HG03159 (cell line): Measurements from ENCODE around the gene MYH6.
"Not testable (repeated sequence)": the region's sequence is repeated elsewhere in the genome, so short reads cannot be mapped to it uniquely, and the experiment has no call there.

Experiments used
- ATAC-seq: cut with Tn5 transposase; IDR thresholded peaks from one replicate; pipeline ENCODE4 v1.9.1; 2021; ENCODE audit warnings: mild to moderate bottlenecking, moderate library complexity; ENCODE audit not compliant: unreplicated experiment

The MYH6 gene

DNA sequence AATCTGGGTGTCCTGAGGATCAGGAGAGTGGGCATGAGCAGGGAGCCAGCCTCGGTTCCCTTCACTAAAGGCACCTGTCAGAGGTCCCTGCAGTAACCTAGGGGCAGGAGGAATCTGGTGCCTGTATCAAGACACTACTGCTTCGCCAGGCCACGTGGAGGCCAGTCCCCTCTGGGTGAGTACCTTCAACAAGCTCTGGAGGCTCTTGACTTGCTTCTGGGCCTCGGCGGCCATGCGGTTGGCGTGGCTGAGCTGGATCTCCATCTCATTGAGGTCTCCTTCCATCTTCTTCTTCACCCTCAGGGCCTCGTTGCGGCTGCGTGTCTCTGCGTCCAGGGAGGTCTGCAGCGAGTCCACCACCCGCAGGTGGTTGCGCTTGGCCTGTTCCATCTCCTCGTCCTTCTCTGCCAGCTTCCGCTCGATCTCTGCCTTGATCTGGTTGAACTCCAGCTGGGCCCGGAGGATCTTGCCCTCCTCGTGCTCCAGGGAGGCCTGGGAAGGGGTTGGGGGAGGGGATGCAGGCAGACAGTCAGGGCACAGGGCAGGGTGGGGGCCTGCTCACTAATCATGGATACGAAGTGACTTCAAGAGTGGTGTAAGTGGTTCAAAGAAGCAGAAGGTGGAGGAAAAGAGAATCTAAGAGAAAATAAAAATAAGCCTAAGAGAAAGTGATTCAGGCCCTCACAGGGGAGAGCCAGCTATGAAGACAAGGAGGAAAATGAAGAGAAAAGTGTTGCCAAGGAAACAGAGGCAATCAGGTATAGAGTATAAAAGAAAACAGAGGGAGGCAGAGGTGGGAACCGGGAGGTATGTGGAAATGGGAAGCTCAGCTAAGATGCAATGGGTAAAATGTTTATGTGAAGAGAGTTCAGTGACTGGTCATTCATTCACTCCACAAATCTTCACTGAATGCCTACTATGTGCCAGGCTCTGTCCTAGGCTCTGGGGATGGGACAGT is 8.0 kb upstream of the MYH6 start:
- no peak for ATAC-seq

DNA sequence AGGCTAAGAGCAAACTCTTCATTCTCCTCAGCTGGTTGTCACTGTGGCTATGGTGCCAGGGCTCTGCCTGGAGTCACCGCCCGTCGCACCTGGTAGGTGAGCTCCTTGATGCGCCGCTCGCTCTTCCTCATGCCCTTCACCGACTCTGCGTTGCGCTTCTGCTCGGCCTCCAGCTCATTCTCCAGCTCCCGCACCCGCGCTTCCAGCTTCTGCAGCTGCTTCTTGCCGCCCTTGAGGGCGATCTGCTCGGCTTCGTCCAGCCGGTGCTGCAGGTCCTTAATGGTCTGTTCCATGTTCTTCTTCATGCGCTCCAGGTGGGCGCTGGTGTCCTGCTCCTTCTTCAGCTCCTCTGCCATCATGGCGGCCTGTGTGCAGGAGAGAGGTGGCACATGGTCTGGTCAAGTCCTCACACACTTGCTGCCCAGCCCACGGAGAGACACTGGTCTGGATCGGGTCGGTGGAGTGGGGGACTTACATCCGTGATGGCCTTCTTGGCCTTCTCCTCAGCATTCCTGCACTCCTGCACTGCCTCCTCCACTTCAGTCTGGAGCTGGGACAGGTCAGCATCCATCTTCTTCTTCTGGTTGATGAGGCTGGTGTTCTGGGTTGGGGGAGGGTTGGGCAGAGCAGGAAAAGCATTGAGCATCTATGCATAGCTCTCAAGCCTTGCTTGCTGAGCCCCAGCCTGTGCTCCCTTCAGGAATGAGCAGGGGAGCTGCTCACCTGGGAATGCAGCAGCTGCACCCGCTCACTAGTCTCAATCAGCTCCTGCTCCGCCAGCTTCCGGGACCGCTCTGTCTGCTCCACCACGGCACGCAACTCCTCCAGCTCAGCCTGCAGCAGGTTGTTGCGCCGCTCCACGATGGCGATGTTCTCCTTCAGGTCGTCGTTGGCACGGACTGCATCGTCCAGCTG is 7.1 kb upstream of the MYH6 start:
- no peak for ATAC-seq

DNA sequence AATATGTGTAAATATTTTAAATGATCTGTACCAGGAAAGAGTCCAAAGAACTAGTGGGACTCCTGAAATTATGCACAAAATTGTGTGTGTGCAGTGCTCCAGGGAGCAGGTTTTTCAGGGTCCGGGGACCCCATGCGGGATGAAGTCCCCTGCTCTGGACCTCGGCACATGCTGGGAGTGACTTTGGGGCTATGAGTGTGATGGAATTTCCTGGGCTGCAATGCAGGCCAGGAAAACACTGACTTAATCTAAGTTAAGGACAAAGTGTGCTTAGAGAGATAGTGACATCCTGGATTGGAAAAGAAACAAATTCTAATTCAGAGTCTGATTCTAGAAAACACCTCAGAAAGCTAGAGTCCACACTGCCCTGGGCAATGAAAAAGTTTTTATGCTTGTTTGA is 6.2 kb upstream of the MYH6 start:
- ATAC-seq: no peak

DNA sequence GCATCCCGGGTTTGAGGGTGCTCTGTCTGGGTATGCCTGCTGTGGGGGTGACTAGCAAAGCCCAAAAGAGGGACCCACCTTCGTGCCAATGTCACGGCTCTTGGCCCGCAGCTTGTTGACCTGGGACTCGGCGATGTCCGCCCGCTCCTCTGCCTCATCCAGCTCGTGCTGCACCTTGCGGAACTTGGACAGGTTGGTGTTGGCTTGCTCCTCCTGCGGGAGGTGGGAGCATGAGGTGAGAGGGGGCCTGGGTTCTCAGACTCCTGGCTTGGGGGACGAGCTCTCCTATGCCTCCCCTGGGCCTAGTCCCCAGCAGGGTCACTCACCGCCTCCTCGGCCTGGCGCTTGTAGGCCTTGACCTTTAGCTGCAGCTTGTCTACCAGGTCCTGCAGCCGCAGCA is 5.6 kb upstream of the MYH6 start:
- no peak for ATAC-seq

DNA sequence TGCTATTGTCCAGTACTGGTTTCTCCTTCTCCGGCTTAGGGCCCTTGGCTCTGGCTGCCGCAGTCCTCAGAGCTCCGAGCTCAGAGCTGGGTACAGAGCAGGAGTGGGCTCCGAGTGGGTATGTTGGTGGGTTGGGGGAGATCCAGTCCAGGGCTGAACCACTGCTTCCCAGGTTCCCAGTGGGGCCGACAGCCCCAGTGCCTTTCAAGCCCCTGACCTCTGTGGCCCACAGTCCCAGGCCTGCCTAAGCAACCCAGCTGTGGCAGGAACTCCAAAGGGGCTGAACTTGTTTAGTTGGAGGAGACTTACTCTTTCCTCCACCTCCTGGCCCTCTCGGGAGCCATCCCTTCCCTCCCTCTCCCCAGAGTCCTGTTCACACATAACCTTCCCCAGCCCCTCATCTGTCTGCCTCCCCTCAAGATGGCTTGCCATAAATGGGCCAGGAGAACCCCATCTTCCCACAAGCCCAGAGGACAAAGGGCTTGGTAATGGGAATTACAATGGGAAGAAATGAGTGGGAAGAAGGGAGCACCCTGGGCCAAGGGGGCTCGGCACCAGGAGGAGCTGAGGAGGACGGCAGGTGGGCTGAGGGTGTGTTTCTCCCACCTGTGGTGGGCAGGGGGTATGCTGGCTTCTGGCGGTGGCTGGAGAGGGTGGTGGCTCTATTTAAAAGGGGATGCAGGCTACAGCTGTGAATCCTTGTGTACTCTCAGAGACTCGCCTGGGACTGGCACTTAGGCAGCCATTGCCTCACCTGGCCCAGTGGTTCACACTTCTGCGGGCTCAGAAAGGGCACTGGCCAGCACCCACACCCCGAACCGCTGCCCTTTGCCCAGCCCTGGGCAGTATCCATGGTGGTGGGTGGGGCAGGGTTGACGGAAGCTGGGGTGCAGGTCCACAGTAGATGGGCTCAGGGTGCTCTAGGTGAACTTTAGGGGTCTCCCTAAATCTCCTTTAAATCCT is 3.8 kb upstream of the MYH6 start:
- no peak for ATAC-seq

DNA sequence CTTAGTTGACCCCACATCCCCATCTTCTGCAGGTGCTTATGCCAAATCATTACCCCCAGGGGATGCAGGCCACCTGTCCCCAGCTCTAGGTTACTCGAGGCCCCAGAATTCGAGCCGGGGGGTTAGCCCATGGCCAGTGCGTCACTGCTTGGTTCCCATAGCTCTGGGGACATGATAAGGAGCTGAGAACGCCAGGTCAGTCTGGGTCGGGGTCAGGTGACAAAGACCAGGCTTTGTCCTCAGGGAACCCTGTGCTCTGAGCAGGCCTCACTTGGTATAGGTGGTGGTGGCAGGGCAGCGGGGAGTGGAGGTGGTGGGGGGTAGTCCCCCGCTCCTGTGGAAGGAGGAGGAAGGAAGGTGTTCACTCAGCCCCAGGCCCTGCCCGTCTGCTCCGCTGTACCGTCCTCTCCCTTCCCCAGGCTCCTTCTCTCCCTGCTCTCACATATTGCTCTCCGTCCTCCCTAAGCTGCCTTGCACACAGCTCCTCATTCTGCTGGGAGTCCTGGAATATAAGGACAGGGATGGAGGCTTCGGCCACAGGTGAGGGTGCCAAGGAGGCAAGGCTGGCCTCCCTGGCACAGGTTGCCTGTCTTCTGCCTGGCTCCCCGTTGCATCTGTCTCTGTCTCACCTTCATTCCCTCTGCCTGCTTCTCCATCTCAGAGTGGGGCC is 2.0 kb upstream of the MYH6 start:
- ATAC-seq: no peak

DNA sequence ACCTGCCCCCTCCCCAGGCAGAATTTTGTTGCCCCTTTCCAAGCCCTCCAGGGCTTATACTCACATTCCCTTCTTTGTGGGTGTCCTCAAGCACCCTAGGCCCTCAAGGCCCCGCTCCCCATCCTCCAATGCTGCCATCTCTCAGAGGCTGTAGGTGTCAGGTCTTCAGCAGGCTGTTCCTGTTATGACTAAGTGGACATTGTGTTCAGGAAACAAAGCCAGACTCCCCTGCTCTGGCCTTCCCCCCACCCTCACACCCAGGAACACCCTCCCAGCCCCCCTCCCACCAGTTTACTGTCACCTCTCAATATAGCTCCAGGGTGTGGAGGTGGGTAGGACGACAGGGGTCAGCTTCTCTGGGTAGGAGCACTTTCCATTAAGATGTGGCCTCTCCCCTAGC is 1.4 kb upstream of the MYH6 start:
- no peak for ATAC-seq

DNA sequence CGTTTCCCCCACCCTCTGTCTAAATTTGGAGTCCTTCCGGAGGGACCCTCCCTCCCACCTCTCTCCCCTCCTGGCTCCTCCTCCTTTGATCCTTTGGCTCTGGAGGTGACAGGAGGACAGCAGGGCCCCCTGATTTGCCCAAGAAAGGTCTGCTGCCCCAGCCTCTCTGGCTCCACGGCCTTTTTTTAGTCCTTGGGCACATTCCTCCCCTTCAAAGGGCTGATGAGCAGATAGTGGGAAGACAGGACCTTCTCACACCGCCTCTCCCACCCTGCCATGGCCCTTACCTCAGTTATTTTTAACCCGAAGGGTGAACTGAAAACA is 196 bp upstream of the MYH6 start:
- no peak for ATAC-seq

DNA sequence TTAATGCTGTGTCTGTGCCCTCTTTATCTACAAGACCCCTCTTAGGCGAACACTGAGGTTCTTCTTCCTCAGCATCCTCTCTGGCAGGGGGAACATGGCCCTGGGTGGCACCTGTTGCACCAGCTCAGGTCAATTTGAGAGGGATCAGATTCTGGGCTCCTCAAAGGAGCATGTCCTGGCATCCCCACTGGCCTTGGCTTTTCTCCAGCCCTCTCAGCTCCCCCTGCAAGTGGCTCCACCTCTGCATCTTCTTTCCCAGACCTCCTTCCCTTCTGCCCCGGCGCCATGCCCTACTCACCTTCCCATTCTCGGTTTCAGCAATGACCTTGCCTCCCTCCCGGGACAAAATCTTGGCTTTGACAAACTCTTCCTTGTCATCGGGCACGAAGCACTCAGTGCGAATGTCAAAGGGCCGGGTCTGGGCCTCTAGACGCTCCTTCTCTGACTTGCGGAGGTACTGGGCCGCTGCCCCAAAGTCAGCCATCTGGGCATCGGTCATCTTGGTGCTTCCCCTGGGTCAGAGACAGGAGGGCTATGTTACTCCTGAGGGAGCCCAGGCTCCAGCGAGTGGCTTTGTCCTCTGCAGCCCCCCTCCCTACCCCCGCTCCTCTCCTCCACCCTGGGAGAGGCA is 1.2 kb downstream of the MYH6 start:
- no peak for ATAC-seq

DNA sequence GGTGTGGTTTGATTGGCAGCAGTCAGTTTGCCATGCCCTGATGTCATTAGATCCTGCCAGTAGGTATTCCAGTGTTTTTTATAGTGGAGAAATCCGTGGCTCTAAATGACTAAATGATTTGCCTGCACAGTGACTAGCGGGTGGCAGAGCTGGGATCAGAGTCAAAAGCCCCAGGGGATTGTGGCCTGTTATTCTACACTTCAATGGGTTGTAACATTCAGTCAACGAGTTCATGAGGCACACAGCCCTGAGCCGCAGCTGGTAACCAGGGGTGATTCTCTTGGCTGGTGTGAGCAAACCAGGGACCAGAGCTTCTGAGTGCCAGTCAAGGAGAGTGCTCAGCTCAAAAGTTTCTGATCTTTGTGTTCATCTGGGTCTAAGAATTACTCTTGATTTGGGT is 1.8 kb downstream of the MYH6 start:
- ATAC-seq: no peak

DNA sequence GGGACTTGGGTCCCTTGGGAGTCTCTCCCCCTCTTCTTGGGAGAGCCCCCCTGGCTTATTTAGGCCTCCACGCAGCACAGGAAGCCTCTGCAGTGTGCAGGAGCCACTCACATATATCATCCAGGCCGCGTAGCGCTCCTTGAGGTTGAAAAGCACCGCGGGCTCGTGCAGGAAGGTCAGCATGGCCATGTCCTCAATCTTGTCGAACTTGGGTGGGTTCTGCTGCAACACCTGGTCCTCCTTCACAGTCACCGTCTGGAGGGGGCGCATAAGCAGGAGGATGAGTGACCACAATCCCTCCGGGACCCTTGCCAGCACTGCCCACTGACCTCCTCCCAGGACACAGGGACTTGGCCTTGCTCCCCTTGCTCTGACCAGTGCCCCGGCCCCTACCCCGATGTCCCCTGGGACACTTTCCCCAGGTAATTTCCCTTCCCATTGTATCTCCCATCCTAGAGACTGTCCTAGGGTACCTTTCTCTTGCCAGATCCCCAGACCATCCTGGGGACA is 2.5 kb downstream of the MYH6 start:
- ATAC-seq: no peak

DNA sequence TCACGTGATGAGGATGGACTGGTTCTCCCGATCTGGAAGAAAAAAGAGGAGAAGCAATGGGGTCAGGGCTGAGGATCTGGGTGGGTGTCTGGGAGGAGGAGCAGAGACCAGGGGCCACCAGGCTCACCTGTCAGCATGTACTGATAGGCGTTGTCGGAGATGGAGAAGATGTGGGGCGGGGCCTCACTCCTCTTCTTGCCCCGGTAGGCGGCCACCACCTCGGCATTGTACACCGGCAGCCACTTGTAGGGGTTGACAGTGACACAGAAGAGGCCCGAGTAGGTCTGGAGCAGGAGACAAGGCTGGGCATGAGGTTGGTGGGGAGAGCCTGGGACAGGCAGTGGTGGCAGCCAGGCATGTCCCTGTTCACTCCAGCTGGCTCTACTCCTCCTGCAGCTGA is 3.0 kb downstream of the MYH6 start:
- ATAC-seq: no peak

DNA sequence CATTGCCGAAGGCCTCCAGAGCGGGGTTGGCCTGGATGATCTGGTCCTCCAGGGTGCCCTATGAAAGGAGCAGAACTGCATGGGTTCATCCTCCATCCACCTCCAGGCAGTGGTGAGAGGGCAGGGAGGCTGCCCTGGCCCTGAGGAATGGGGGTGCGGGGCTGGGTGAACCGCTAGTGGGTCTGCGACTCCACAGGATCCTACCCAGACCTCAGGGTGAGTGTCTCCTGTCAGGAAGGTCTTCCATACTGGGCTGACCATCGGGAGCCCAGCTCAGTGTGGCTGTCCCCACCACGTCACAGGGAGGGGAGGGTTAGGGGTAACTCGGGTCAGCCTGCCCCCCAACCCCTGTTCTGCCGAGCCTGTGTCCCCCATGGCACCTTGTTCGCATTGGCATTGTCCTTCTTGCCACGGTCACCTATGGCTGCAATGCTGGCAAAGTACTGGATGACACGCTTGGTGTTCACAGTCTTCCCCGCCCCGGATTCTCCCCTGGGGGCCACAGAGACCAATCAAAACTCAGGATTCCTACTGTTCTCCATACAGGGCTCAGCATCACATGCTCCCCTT is 3.7 kb downstream of the MYH6 start:
- no peak for ATAC-seq

DNA sequence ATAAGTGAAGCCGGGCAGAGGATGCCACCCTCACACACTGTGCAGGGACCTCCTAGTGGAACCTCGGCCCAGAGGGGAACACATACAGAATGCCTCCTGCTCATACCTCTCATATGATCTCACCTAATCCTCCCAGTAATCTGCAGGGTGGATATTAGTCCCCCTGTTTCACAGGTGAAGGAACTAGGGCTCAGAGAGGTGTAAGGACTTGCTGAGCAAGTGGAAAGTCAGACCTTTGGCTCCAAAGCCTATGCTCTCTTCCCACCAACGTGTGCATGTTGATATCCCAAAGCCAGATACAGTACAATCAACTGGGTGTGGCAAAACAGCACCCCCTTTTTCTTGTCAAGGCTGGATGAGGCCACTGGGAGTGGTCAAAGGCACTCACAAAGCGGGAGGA is 4.2 kb downstream of the MYH6 start:
- ATAC-seq: no peak

DNA sequence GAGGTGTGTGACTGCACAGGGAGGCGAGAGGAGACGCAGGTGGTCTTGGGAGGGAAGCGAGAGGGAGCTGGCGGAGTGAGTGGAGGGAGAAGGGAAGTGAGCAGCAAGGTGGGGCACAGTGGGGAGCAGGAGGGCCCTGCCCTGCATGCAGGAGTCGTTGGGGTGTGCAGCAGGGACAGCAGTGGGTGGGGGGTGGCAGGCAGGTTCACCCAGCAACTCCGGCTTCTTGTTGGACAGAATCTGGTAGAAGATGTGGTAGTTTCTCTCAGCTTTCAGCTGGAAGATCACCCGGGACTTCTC is 5.0 kb downstream of the MYH6 start:
- no peak for ATAC-seq

DNA sequence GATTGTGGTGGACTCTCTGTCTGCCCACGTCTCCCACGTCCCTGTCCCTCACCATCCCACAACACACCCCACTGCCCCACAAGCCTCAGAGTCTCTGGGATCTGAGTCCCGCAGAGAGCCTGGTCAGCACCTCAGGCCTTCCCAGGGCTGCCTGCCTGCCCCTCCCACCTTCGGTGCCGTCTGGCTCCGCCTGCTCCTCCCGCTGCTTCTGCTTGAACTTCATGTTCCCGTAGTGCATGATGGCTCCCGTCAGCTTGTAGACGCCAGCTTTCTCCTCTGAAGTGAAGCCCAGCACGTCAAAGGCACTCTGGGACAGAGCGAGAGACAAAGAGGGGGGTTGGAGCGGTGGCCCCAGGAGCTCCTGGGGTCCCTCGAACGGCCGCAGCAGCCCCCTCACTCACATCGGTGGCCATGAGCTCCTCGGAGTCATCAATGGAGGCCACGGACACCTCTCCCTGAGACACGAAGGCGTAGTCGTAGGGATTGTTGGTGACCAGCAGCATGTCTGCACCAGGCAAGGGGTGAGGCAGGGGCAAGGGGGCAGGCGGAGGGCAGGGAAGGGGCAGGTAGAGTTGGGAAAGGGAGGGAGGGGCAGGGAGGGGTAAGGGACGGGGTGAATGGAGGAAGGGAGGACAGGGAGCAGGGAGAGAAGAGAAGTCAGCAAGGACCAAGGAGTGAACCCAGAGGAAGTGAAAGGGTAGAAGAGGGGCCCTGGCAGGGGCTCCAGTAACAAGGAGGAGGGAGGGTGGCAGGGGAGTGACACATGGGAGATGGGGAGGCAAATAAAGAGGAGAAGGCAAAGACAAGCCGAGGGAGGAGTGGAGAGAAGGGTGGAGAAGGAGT is 5.6 kb downstream of the MYH6 start:
- no peak for ATAC-seq

DNA sequence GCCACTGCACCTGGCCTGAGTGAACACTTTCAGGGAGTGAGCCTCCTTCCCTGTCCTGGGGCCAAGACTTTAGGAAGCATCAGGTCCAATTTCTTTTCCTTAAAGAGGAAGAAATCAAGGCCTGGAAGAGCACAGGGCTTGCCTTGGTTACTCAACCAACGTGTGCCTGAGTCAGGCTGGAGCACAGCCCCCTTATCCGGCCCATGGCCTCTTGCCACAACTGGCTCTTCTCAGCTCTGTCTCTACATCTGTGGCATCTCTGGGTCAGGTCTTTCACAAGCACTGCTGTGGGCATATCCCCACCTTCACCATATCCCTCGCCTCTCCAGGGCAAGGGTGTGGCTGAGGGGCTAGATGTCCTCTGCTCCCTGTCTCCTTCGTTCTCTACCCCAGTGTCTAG is 6.8 kb downstream of the MYH6 start:
- ATAC-seq: no peak

DNA sequence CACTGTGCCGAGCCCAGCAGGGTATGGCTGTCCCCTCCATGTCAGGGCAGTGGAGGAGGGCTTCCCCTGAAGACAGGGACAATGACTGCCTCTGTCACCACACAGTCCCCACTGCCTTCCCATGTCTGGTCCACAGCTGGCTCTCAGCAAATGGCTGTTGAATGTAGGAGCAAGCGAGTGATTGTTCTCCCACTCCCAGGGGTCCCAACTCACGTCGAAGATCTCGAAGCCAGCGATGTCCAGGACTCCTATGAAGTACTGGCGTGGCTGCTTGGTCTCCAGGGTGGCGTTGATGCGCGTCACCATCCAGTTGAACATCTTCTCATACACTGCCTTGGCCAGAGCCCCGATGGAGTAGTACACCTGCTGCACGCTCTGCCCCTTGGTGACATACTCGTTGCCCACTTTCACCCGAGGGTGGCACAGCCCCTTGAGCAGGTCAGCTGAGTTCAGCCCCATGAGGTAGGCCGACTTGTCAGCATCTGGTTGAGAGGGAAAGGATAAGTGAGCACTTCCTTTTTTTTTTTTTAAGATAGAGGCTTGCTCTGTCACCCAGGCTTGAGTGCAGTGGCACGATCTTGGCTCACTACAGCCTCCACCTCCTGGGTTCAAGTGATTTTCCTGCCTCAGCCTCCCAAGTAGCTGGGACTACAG is 7.5 kb downstream of the MYH6 start:
- not testable (repeated sequence) for ATAC-seq
